ENCODE results near the gene CYFIP1. TPM values are rescaled to one million over a fixed set of nuclear protein-coding genes. Genes with fewer than 3 reads are reported as not detected.

The CYFIP1 gene
- total RNA-seq, 1 donor from 2014 or later: 116 TPM

DNA sequence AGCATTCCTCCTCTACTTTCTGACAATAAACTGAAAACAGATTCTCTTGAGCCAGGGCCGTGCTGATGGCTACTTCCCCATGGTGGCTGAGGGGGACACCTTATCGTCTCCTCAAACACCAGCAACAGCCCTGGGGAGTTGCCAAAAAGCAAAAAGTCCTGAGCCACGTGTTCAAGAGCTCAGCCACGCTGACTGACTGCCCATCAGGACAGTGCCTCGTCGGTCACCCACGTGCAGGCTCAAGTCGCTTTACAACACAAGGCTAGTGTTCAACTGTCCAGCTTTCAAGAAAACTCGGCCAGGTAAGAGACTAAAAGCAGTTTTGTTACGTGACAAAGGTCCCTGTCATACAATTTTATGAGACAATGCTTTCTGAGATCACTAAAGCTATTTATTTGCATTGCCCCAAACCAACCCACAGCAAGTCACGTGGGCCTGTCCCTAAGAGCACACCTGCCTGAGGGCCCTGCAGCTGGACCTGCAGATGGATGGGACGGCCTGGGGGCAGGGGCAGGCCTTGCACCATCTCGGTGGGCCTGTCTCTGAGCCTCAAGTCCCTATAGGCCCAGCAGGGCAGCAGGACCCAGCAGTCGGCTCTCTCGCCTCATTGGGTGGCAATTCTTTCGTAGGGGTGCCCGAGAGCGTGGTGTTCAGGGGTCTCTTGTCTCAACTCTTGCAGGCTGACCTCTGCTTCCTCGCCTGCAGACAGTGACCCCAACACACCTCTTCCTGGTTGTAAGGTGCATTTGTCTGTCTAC lies 99.0 kb downstream of the CYFIP1 start:
- peaks cover 6% of the 10 kb centered on the region for H3K79me2 ChIP-seq (ENCODE audit: insufficient read depth, low read length)

DNA sequence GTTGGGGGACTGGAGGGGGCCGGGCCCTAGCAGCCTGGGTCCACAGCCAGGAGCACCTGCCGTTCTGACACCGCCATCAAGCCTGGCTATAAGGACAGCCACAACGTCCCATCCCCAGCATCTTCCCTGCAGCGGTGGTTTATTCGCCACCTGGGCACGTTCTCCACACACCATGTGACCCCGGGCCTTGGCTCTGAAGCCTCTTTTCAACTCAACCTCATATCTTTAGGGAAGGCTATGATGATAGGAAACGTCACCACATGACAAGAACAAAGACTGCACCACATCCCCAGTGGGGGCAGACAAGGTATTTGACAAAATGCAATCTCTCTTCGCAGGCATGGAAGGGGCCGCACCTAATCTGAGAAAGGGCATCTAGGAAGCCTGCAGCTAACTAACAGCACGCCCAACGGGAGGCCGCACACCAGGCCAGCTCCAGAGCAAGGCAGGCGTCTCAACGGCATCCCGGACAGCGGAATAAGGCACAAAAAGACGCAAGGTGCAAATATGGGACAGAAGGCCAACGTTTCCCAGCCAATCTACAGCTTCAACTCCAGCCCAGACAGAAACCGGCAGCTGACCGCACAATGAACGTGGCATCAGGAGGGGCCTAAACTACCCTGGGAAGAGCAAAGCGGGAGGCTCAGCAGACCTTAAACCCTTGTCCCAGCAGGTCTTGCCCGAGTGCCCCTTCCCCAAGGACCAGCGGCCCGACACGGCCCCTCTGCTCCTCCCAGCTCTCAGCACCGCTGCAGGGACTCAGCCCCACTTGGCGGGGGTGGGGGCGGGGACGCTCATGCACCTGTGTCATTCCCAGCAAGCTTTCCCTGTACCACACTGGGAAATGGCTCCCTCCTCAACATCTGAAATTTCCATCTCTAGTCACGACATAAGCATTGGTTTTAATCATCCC lies 99.8 kb downstream of the CYFIP1 start:
- H2AFZ ChIP-seq (ENCODE audit: low read depth, low read length): no peak overlapping the region
- peaks cover 26% of the 10 kb centered on the region for H3K36me3 Mint-ChIP-seq (ENCODE audit: low read depth, unreplicated experiment)

More for the DNA sequence above, 99.0 kb downstream of the CYFIP1 start:
- Mint-ChIP-seq H3K4me1 (ENCODE audit: low read depth, unreplicated experiment) (peaks cover 3% of the 10 kb centered on the region), H3K27ac (ENCODE audit: unreplicated experiment) (no peak overlapping the region), H3K9me3 (ENCODE audit: unreplicated experiment) (no peaks in the 10 kb centered on the region), H3K36me3 (ENCODE audit: low read depth, unreplicated experiment) (peaks cover 18% of the 10 kb centered on the region), H3K4me3 (ENCODE audit: unreplicated experiment) (no peak overlapping the region), H3K27me3 (ENCODE audit: low read depth, unreplicated experiment) (no peaks in the 10 kb centered on the region)
- Histone ChIP-seq H3K9me3 (ENCODE audit: insufficient read depth, low read depth, low read length) (no peaks in the 10 kb centered on the region), H3K4me3 (ENCODE audit: insufficient read depth, low read depth, low read length) (no peak overlapping the region), H3K4me1 (ENCODE audit: insufficient read depth, low read length) (no peaks in the 10 kb centered on the region), H2AFZ (ENCODE audit: low read depth, low read length) (no peak overlapping the region), H3K27me3 (ENCODE audit: insufficient read depth, low read length) (no peaks in the 10 kb centered on the region), H4K20me1 (ENCODE audit: insufficient read depth, low read length) (peaks cover 25% of the 10 kb centered on the region), H3K27ac (ENCODE audit: low read depth, low read length) (no peak overlapping the region), H3K9ac (ENCODE audit: low read length) (no peak overlapping the region), H3K36me3 (ENCODE audit: insufficient read depth, low read length) (peaks cover 16% of the 10 kb centered on the region), H3K4me2 (ENCODE audit: low read length) (no peak overlapping the region)
- FAIRE-seq (no peak), DNase-seq (ENCODE audit: low read depth) (no peak)
- TF ChIP-seq, protein P1, sequence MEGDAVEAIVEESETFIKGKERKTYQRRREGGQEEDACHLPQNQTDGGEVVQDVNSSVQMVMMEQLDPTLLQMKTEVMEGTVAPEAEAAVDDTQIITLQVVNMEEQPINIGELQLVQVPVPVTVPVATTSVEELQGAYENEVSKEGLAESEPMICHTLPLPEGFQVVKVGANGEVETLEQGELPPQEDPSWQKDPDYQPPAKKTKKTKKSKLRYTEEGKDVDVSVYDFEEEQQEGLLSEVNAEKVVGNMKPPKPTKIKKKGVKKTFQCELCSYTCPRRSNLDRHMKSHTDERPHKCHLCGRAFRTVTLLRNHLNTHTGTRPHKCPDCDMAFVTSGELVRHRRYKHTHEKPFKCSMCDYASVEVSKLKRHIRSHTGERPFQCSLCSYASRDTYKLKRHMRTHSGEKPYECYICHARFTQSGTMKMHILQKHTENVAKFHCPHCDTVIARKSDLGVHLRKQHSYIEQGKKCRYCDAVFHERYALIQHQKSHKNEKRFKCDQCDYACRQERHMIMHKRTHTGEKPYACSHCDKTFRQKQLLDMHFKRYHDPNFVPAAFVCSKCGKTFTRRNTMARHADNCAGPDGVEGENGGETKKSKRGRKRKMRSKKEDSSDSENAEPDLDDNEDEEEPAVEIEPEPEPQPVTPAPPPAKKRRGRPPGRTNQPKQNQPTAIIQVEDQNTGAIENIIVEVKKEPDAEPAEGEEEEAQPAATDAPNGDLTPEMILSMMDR (IDR thresholded peaks at IDR 0.05; ENCODE audit: insufficient read depth, low read depth, low read length): no peak
- no peak for TF ChIP-seq EZH2 (IDR thresholded peaks at IDR 0.05; ENCODE audit: insufficient read depth, low read length)

More for the DNA sequence above, 99.8 kb downstream of the CYFIP1 start:
- Histone ChIP-seq H3K9me3 (ENCODE audit: insufficient read depth, low read depth, low read length) (no peaks in the 10 kb centered on the region), H3K36me3 (ENCODE audit: insufficient read depth, low read length) (peaks cover 16% of the 10 kb centered on the region), H3K27ac (ENCODE audit: low read depth, low read length) (no peak overlapping the region), H3K4me1 (ENCODE audit: insufficient read depth, low read length) (no peaks in the 10 kb centered on the region), H3K9ac (ENCODE audit: low read length) (no peak overlapping the region), H3K4me2 (ENCODE audit: low read length) (no peak overlapping the region), H4K20me1 (ENCODE audit: insufficient read depth, low read length) (peaks cover 25% of the 10 kb centered on the region), H3K79me2 (ENCODE audit: insufficient read depth, low read length) (peaks cover 6% of the 10 kb centered on the region), H3K27me3 (ENCODE audit: insufficient read depth, low read length) (no peaks in the 10 kb centered on the region), H3K4me3 (ENCODE audit: insufficient read depth, low read depth, low read length) (no peak overlapping the region)
- FAIRE-seq (no peak), DNase-seq (ENCODE audit: low read depth) (no peak)
- TF ChIP-seq, protein P1 (IDR thresholded peaks at IDR 0.05; ENCODE audit: insufficient read depth, low read depth, low read length): no peak
- TF ChIP-seq EZH2 (IDR thresholded peaks at IDR 0.05; ENCODE audit: insufficient read depth, low read length): no peak
- Mint-ChIP-seq H3K4me3 (ENCODE audit: unreplicated experiment) (no peak overlapping the region), H3K27me3 (ENCODE audit: low read depth, unreplicated experiment) (no peaks in the 10 kb centered on the region), H3K27ac (ENCODE audit: unreplicated experiment) (no peak overlapping the region), H3K4me1 (ENCODE audit: low read depth, unreplicated experiment) (peaks cover 1% of the 10 kb centered on the region), H3K9me3 (ENCODE audit: unreplicated experiment) (no peaks in the 10 kb centered on the region)

All from astrocyte (in vitro differentiated cells and primary cell).